A549 (cell line): ENCODE results near the gene LILRB2.
"Not testable (repeated sequence)": the region's sequence is repeated elsewhere in the genome, so short reads cannot be mapped to it uniquely, and the experiment has no call there.

Experiments used
- CHD4 ChIP-seq: fragments of 200-600 bp; sonication (generic); IDR thresholded peaks from 2 replicates; pipeline ENCODE4 v1.6.1; 2016; ENCODE audit warnings: antibody characterized with exemption, mild to moderate bottlenecking, borderline replicate concordance
- JUN ChIP-seq, 2 experiments: fragments of >200 bp; sonication (Bioruptor Twin); formaldehyde crosslinking; IDR thresholded peaks; 2 replicates in 1 of 2; 3 replicates in 1 of 2; pipeline ENCODE4 v1.6.1; 2016 to 2017
- KDM5A ChIP-seq: fragments of 200-600 bp; sonication (generic); IDR thresholded peaks from 2 replicates; pipeline ENCODE4 v1.6.1; 2016; ENCODE audit warnings: antibody characterized with exemption, mild to moderate bottlenecking
- MAZ ChIP-seq: fragments of 150-350 bp; IDR thresholded peaks from 2 replicates; pipeline ENCODE4 v1.6.1; 2014; ENCODE audit warnings: antibody characterized with exemption, low read depth, low read length, borderline replicate concordance
- POLR2A ChIP-seq: IDR thresholded peaks from 2 replicates; pipeline ENCODE4 v1.6.1; 2012; ENCODE audit warnings: mild to moderate bottlenecking, low read length
- RCOR1 ChIP-seq: fragments of 150-350 bp; IDR thresholded peaks from 2 replicates; pipeline ENCODE4 v1.6.1; 2014; ENCODE audit warnings: antibody characterized with exemption, low read length, low read depth
- RFX5 ChIP-seq: fragments of 450-650 bp; IDR thresholded peaks from 2 replicates; pipeline ENCODE4 v1.7.1; 2014; ENCODE audit warnings: antibody characterized with exemption, mild to moderate bottlenecking, moderate library complexity
- SMC3 ChIP-seq: fragments of >200 bp; sonication (Bioruptor Twin); formaldehyde crosslinking; IDR thresholded peaks from 3 replicates; pipeline ENCODE4 v1.6.1; 2018; ENCODE audit warnings: inconsistent platforms
- TF ChIP-seq, protein P1 (sequence below): fragments of >200 bp; sonication (Bioruptor Twin); formaldehyde crosslinking; IDR thresholded peaks from 3 replicates; pipeline ENCODE4 v1.5.1; 2016

DNA sequence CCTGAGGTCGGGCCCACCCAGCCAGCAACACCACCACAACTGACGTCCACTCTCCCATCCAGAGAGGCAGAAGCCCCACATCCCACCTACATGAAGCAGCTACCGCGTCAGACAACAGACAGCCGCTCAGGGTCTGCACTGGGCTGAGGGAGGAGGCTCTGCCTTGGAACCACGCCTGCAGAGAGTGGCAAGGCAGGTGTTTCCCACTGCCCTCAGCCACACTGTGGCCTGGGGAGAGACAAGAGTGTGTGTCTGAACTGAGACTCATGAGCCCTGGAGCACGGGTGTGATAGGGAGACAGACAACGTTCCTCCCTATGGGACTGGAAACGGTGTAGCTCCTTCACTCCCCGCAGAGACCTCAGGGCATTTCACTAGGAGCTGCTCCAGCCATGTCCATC is 5.4 kb upstream of the LILRB2 start:
- TF ChIP-seq JUN (IDR thresholded peaks at IDR 0.05); POLR2A; MAZ; KDM5A; CHD4; RFX5; SMC3; RCOR1: not testable (repeated sequence)
- TF ChIP-seq, protein P1, sequence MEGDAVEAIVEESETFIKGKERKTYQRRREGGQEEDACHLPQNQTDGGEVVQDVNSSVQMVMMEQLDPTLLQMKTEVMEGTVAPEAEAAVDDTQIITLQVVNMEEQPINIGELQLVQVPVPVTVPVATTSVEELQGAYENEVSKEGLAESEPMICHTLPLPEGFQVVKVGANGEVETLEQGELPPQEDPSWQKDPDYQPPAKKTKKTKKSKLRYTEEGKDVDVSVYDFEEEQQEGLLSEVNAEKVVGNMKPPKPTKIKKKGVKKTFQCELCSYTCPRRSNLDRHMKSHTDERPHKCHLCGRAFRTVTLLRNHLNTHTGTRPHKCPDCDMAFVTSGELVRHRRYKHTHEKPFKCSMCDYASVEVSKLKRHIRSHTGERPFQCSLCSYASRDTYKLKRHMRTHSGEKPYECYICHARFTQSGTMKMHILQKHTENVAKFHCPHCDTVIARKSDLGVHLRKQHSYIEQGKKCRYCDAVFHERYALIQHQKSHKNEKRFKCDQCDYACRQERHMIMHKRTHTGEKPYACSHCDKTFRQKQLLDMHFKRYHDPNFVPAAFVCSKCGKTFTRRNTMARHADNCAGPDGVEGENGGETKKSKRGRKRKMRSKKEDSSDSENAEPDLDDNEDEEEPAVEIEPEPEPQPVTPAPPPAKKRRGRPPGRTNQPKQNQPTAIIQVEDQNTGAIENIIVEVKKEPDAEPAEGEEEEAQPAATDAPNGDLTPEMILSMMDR: not testable (repeated sequence)
